SHP77 (cell line): Measurements from ENCODE around the gene KIF26A.

Experiments used
- DNase-seq, 2 experiments: peaks; one replicate each; lab custom pipeline; 2025; lab: John Stamatoyannopoulos, UW

KIF26A gene

DNA sequence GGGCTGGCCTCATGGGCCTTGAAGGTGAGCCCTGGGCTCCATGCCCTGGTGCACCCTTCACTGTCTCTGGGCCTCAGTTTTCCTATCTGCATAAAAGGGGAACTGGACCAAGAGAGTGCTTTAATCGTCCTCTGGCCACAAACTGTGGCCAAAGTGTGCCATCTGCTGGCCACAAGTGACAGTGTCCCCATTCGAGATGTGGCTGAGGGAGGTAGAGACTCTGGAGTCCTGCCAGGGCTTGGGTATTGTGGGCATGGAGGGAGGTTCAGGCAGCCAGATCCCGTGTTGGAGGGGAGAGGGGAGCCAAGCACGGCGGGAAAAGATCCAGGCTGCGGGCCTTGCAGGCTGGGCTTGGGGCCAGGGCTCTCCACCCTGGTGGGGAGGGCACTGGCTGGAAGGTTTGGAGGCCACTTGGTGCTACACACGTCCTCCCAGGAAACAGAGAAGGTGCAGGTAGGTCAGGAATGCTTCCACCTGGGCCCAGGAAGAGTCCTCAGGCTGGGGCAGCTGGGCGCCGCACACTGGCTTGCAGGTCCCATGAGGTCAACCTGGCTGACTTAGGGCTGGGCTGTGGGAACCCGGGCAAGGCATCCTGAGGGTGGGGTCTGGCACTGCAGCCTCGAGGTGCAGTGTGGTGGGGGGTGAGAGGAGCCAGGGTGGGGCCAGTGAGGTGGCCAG, 7.3 kb upstream of the KIF26A start:
- DNase-seq, result peak; percentile 50 to 60

DNA sequence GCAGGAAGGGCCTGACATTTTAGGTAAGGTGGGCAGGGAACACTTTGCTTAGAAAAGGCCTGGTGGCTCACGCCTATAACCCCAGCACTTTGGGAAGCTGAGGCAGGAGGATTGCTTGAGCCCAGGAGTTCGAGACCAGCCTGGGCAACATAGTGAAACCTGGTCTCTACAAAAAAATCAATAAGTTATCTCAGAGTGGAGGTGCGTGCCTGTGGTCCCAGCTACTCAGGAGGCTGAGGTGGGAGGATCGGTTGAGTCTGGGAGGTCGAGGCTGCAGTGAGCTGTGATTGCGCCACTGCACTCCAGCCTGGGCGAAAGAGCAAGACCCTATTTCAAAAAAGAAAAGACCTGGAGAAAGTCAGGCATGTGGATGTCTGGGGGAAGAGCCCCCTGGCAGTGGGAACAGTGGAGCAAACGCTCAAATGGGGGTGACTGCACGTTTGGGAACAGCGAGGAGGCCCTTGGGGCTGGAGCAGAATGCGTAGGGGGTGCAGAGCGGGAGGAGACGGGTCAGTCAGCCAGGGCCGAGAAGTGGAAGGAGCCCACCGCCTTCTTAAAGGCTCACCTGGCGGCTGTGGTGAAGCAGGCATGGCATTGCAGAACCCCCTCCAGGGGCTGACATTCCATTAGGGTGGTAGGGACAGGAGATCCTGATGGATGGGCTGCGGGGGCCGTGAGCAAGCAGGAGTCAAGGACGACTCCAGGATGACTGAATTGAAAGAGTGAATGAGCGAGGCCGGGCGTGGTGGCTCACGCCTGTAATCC, 6.2 kb upstream of the KIF26A start:
- DNase-seq, result no peak

DNA sequence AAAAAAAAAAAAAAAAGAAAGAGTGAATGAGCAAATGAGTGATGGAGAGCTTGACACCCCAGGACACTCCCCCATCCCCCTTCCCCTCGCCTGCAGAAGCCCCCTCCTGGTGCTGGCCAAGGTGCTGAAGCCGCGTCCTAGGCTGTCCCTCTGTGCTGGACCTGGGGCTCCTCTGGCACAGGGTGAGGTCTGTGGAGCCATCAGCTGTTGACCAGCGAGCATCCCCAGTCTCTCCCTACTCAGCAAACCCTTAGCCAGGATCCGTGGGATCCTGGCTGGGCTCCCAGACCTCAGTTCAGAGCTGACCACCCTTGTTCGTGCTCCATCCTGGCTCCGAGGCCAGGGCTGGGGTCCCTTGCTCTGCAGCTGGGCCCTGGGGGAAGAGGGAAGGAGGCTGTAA, 5.4 kb upstream of the KIF26A start:
- DNase-seq, result no peak

DNA sequence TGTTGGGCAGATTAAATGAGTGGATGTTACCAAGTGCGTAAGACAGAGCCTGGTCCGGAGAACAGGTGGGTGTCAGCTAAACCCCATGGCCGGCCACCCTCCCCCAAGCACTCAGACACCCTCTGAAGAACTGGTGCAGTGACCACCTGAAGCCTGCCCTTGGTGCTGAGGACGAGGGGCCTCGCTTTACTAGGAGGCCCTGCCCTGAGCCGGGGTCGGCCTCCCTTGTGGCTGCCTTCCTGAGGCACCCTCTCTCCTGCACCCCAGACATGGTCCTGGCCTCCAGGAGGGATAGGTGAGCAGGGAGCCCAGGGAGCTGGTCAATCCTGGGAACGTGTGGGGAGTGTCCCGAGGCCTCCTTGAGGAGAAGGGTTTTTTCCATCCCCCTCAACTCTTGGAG, 4.9 kb upstream of the KIF26A start:
- DNase-seq, result no peak

DNA sequence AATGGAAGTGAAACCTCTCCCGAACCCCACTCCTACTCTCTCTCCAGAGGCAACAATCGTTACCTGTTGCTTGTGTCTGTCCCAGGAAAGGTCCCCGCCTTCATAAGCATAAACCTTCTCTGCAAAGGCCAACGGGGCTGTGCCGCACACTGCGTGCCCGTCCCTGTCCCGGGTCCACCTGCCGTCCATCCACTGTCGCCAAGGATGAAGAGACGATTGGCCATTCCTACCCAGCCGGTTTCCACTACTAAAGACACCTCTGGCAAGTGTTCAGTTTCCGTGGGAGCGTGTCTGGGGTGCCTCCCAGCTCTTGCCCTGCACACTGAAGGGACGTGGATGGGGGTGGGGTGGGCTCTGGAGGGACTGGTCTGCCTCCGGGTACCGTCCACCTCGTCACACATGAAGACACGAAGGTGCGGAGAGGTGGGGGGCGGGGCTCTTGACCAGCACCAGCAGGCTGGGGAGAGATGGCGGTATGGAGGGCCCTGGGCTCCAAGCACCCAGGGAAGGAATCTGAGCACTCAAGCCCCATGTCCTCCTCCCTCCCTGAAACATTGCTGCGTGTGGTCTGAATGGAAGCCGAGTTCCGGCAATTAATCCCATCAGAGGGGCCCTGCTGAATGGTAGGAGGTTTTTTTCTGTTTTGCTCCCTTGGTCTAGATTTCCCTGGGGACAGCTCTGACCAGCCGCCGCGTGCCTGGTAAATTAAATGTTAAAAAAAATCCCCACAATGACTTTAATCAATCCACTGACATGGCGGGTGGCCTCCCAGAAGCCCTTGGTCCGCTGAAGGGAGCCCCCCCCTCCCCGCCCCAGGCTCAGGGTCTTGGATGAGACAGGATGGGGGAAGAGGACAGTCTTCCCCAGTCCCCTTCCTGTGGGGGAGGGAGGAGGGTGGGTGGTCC, 4.1 kb upstream of the KIF26A start:
- no peak for DNase-seq

DNA sequence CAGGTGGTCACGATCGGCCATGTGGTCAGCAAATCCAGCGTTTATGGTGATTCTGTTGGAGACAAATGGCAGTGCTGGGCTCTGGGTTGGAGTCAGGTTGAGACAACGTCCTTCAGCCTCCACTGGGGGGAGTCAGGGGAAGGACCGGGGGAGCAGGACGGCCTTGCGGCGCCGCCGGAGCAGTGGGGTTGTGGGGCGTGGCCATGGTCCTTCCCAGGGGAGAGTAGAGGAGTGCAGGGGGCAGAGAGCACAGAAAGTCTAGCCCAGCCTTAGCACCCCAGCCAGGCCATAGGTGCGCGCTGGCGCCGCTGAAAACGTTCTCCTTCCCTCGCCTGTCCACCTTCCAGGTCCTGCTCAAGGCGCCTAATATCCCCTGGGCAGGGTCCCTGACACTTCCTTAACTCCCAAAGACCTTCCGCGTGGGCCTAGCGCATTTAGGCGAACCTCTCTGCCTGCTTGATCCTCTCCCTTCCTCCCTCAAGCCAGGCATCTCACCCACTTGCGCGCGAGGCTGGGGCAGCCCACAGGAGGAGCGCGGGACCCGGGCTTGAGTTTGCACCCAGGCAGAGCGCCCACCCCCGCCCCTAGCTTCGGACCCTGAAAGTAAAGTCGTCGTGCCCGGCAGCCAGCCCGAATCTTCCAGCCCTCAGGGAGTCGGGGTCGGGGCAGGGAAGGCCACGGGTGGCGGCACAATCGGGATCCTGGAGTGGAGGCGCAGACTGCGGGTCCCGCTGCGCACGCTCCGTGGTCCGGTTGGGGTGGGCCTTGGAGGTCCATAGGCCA, 3.1 kb upstream of the KIF26A start:
- DNase-seq, result peak; percentile 1 to 29

DNA sequence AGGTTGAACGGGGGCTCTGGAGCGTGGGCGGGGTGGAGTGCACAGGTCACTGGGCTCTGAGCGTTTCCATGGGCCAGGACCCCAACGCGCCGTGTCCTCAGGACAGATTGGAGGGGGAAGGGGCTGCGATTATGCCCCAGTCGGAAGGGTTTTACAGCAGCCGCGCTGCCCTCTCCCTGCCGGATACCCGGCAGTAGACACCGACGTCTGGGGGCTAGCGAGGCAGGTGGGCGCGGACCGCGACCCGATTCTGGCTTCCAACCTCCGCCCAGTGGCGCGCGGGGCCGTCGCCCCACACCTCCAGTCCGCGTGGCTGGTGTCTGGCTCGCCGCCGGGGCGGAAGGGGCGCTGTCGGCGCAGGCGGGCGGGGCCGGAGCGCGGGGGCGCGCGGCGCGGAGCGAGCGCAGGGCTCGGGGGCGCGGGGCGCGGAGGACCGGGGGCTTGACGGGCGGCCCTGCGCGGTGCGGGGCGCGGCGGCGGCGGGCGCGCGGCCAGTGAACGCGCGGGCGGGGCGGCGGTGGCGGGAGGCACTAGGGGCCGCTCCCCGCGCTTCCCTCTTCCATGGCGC, 2.4 kb upstream of the KIF26A start:
- DNase-seq, result no peak

DNA sequence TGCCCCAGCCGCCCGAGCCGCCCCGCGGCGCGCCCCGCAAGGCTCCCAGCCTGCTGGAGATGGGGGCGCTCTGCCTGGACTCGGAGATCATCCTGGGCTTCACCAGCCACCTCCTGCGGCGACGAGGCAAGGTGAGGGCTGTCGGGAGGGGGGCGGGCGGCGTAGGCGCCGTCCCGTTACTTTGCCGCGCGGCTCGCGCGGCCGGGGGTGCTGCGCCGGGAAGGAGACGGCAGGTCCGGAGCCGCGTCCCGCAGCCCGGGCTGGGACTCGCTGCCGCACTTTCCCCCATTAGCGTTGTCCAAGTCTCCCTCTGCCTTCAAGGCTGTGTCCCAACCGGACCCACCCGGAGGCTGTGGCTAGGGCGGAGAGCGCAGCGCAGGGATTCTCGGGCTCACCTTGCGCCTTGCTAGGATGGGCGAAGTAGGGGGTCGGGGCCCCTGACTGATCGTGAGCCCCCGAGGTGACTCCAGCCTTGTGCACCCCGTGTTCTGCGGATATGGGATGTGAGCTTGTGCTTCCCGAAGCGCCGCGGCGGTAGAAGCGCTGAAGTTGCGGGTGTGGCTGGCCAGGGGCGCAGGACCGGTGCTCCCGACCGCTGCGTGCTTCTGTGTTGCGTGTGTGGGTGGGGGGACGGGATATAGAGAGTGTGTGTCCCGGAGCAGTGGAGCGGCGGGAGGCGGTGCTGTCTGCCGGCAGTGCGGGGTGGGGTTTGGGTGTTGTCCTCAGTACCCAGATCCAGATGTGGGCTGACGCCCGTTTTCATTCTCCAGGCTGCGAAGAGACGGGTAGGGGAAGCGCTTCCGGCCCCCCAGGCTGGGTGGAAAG, 1.7 kb upstream of the KIF26A start:
- DNase-seq, result no peak

DNA sequence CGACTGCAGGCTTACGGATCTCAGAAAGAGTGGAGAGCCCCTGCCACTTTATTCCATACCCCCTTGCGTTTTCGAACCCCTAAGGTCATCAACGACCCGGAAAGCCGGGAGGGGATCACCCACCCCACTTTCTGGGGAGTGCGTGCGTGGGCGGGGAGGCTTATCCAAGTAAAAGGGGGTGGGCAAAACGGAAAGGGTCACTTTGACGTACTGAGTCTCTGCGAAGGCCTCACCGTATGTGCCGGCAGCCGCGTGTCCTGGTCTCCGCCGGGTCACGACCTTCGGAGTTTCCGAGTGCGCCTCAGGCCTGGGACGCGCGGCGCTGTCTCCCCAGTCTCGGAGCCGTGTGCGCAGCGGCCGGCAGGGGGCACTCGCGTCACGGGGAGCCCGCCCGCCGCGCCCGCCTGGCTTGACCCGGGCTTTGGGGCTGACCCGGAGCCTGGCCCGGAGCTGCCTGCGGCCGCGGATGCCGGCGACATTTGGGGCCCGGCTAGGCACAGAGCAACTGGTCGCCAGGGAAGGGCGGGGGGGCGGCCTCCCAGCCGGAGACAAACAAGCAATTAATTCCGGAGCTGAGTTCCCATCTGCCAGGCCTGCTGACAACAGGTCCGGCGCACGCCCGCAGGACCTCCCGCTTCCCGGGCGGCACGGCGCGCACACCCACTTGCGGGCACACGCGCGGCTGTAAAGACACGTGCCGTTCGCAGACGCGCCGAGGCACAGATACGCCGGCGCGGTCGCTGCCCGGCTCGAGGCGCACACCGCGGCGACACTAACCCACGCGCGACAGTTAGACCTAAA, 890 bp upstream of the KIF26A start:
- DNase-seq, result peak; percentile 32 to 50

DNA sequence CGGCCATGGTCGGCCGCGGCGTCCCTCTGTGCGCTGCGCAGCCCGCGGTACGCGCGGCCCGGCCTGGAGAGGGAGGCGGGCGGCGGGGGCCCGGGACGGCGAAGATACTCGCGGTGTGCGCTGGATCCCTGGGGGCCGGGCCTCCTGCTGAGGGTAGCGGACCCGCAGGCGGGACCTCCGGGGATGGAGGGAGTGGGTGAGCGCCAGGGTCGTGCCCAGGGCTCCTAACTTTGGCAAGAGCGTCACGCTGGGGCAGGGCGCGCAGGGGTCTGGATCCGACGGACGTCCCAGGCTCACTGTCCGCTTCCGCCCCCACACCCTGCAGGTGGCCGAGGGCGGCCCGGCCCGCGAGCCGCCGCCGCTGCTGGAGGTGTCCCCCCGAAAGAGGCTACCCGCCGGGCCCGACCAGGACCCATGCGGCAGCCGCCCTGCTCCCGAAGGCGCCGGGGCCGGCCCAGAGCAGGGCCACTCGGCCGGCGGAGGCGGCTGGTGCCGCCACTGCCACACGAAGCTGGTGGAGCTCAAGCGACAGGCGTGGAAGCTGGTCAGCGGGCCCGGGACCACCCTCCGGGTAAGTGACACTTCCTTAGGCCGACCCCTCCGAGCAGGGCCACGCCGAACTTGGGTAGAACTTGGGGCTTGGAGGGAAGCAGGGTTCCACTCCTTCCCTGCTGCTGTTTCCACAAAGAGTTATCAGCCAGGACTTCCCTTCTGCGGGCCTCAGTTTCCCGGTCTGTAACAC, 502 bp downstream of the KIF26A start:
- no peak for DNase-seq

DNA sequence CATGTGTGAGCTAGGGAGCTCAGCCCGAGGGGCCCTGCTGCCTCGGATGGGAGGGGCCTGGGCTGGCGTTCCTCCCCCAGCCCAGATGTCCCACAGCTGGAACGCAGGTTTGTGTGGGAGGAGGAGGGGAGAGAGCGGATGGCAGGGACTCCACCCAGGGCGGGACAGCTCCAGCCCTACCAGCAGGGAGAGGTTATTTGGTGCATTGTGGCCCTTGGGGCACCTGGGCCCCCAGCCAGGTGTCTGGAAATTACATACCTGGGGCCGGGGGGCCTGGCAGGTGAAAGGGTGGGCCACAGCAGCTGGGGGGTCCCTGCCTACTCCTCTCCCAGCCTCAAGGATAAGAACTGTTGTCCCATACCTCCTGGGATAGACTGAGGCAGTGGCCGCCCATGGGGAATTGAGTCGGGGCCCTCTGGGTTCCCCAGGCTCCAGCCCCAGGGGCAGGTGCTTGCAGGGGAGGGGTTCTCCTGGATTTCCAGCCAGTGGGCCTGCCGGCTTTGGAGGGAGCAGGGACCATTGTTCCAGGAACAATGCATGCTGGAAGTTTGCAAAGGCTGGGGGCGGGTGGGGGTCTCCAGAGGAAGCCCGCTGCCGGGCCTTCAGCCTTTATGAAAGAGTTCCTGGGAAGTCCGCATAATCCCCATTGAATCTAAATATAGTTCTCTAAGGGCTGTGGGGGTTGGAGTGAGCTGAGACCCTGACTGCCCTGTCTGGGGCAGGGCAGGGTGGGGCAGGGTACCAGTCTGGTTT, 1.2 kb downstream of the KIF26A start:
- DNase-seq, result no peak

DNA sequence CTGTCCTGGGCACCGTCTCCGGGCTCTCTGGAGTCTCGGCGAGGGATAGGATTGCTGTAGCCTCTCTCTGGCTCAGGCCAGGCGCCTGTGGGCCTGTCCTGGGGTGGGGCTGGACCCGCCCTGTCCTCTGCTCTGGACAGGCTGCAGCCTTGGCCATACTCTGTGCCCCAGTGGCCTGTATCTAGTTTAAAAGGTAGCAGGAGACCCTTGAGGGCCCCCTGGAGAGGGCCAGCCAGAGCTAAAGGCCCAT, 1.8 kb downstream of the KIF26A start:
- DNase-seq, result no peak

DNA sequence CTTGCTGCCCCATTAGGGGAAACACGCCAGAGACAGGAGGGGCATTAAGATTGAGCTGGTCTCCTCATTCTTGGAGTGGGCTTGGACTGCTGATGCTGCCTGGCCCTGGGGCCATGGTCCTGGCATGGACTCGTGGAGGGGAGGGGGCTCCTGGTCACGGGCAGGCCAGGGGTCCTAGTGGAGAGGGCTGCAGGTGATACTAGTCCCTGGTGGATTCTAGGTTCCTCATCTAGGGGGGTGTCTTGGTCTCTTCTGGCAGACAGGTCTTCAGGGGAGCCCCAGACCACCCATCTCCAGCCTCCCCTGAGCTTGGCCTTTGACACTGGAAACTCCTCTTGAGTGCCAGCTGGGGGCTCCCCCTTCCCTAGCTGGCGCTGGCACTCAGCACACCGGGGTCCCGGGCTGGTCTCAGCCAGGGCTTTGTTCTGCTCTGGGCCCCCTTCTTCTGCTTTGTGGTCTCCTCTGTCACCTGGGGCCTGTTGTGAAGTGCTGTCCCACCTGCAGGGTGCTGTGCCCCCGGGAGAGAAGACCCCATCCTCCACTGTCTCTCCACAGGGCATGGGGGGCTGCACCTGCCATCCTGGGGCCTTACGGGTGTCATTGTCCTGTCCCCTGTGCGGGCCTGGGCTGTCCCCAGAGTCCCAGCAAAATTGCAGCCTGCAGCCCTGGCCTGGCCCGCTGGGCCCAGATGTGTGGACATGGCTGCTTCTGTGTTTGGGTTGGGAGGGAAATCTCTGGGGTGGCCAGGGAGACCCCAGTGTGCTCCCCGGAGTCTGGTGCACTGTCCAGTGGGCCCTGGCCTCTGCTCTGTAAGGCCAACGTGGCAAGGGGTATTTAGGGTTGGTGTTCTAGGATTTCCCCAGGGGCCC, 2.3 kb downstream of the KIF26A start:
- no peak for DNase-seq

DNA sequence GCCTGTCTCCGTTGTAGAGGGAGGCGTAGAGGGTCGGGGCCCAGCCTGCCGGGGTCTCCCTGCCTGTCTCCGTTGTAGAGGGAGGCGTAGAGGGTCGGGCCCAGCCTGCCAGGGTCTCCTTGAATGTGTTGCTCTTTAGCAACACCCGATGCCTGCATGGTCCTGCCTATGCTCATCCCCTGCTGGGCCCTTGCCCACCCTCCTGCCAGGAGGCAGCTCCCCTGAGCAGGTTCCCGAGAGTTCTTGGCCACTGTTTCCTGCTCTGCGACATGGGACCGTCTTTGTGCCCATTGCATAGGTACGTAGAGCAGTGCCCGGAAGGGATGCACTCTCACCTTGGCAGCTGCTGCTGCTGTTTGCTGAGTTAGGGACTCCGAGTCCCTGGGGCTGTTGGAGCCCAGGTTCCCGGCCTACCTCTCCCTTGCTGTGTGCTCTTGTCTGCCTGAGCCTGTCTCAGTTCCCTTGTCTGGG, 3.3 kb downstream of the KIF26A start:
- no peak for DNase-seq

DNA sequence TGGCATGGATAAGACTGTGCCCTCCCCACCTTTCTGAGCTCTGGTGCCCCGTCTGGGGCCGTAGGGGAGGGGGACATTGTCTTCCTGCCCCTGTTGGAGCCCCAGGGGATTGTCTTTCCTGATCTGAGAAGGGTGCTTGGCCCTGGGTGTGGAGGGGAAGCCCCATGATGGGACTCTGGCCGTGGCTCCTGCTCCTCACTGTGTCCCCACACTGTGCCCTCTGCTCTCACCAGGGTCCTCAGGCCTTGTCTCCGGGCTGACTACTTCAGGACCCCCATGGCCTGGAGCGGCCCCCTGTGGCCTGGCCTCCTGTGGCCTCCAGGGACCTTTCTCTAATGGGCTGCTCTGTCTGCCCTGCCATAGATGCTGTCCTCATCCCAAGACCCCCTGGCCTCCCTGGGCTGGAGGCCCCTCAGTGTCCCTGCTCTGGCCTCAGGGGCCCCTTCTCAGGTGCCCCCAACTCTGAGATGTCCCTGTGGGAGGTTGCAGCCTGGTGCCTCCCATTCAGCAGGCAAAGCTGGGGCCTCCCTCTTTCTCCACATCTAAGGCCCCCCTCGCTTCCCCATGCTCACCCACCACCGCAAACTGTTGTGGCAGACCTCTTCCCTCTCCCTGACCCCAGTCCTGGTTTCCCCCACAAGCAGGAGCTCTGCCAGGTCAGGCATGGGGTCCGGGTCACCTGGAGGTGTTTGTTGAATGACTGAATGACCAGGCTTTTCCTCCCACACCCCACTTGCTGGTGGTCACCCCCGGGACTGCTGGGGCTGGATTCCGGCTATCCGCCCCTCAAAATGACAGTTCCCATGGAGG, 4.0 kb downstream of the KIF26A start:
- DNase-seq, result no peak

DNA sequence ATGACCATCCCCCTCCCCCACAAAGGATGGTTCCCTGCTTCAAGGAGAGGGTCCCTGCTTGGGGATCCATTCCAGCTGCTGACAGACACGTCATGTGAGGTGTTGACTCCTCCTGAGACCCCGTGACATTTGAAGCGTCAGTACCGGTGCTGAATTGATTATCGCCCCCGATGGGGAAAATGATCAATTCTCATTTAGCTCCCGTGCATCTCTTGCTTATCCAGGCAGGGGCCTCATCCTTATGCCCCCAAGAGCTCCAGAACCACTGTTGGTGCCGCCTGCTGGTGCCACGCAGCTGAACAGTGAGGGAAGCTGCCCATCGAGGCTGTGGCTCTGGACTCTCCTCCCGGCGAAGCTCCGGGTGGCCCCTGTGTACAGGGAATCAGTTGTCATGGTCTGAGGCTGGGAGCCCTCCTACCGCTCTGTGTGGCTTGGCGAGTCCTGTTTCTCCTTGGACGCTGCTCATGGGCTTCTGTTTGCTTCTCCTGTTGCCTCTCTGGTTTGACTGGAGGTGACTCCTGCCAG, 4.6 kb downstream of the KIF26A start:
- no peak for DNase-seq
